WTC11 (cell line): ENCODE results near the gene AMIGO3.

Experiments
- CTCF ChIP-seq: fragments of 200-600 bp; IDR thresholded peaks from 2 replicates; pipeline ENCODE4 v1.8.0; 2022; ENCODE audit warnings: antibody characterized with exemption
- ESRRA ChIP-seq: sonication (generic); formaldehyde crosslinking; IDR thresholded peaks from 2 replicates; pipeline ENCODE4 v1.8.1; 2022; ENCODE audit warnings: mild to moderate bottlenecking, missing genetic modification reagents, borderline replicate concordance
- USF2 ChIP-seq: sonication (generic); formaldehyde crosslinking; IDR thresholded peaks from 2 replicates; pipeline ENCODE4 v1.8.1; 2023; ENCODE audit warnings: mild to moderate bottlenecking, missing genetic modification reagents, moderate library complexity

GRCh38 chr3:49732597-49732996 lies 13.1 kb upstream of the AMIGO3 start:
- no peak for TF ChIP-seq CTCF
- no peak for TF ChIP-seq ESRRA (CRISPR knock-in tag)
- TF ChIP-seq USF2 (CRISPR knock-in tag): no peak
